GM23338 (cell line): ENCODE data around the gene PCDHGA4. TPM values are rescaled to one million over a fixed set of nuclear protein-coding genes. Genes with fewer than 3 reads are reported as not detected.
"Not testable (repeated sequence)": the region's sequence is repeated elsewhere in the genome, so short reads cannot be mapped to it uniquely, and the experiment has no call there.

ENCODE experiments used
- ATAC-seq: fragments of 200-7000 bp; cut with Tn5 transposase; 3 replicates; pipeline ENCODE4 v1.9.1; 2020
- DNase-seq: peaks from one replicate; pipeline ENCODE4 v3.0.0-alpha.2; 2015; ENCODE audit warnings: low spot score
- H2AFZ ChIP-seq: fragments of 200-600 bp; sonication (generic); 2 replicates; pipeline ENCODE4 v1.8.0; 2016; ENCODE audit warnings: antibody characterized with exemption, mild to moderate bottlenecking, moderate library complexity
- H3F3A ChIP-seq: fragments of 200-600 bp; sonication (generic); replicated peaks from 2 replicates; pipeline ENCODE4 v1.8.0; 2017; ENCODE audit warnings: antibody characterized with exemption, mixed run types, low read depth
- H3K27ac ChIP-seq: fragments of 200-600 bp; sonication (generic); 2 replicates; pipeline ENCODE4 v1.6.1; 2016; ENCODE audit warnings: low read depth
- H3K27me3 ChIP-seq: fragments of 200-600 bp; sonication (generic); 2 replicates; pipeline ENCODE4 v1.8.0; 2016; ENCODE audit warnings: mild to moderate bottlenecking, mixed run types, moderate library complexity; ENCODE audit not compliant: insufficient read depth
- H3K36me3 ChIP-seq: fragments of 200-600 bp; sonication (generic); 2 replicates; pipeline ENCODE4 v1.8.0; 2016; ENCODE audit warnings: mild to moderate bottlenecking; ENCODE audit not compliant: insufficient read depth
- H3K4me1 ChIP-seq: fragments of 200-600 bp; sonication (generic); 2 replicates; pipeline ENCODE4 v1.8.0; 2016; ENCODE audit warnings: mild to moderate bottlenecking, moderate library complexity; ENCODE audit not compliant: insufficient read depth
- H3K4me2 ChIP-seq: fragments of 200-600 bp; sonication (generic); 2 replicates; pipeline ENCODE4 v1.7.1; 2017; ENCODE audit warnings: mixed run types
- H3K4me3 ChIP-seq: fragments of 200-600 bp; sonication (generic); 2 replicates; pipeline ENCODE4 v1.6.1; 2016; ENCODE audit warnings: mixed run types
- H3K79me2 ChIP-seq: fragments of 200-600 bp; sonication (generic); replicated peaks from 2 replicates; pipeline ENCODE4 v1.8.0; 2017; ENCODE audit warnings: mild to moderate bottlenecking; ENCODE audit not compliant: insufficient read depth
- H3K9me2 ChIP-seq: fragments of 200-600 bp; sonication (generic); 2 replicates; pipeline ENCODE4 v1.8.0; 2017; ENCODE audit not compliant: insufficient read depth
- H4K20me1 ChIP-seq: fragments of 200-600 bp; sonication (generic); replicated peaks from 2 replicates; pipeline ENCODE4 v1.8.0; 2017; ENCODE audit warnings: mild to moderate bottlenecking; ENCODE audit not compliant: insufficient read depth
- H3K27ac Mint-ChIP-seq: 2 replicates; pipeline ENCODE4 v1.8.0; 2020; ENCODE audit warnings: inconsistent platforms, mild to moderate bottlenecking, moderate library complexity, mixed read lengths
- H3K27me3 Mint-ChIP-seq: 3 replicates; pipeline ENCODE4 v1.8.0; 2022; ENCODE audit warnings: low read depth, mild to moderate bottlenecking, moderate library complexity, mixed read lengths, inconsistent platforms; ENCODE audit not compliant: insufficient read depth, poor library complexity
- H3K36me3 Mint-ChIP-seq: 3 replicates; pipeline ENCODE4 v1.8.0; 2021; ENCODE audit warnings: low read depth, mild to moderate bottlenecking, inconsistent platforms, moderate library complexity, mixed read lengths
- H3K4me1 Mint-ChIP-seq: 3 replicates; pipeline ENCODE4 v1.8.0; 2020; ENCODE audit warnings: mild to moderate bottlenecking, inconsistent platforms, mixed read lengths
- H3K4me3 Mint-ChIP-seq: 3 replicates; pipeline ENCODE4 v1.8.0; 2021; ENCODE audit warnings: moderate library complexity, mild to moderate bottlenecking, inconsistent platforms, mixed read lengths
- H3K9me3 Mint-ChIP-seq: 3 replicates; pipeline ENCODE4 v1.8.0; 2020; ENCODE audit warnings: moderate library complexity, mild to moderate bottlenecking, inconsistent platforms, mixed read lengths
- CREB1 ChIP-seq: fragments of 250-450 bp; sonication (Bioruptor Pico); IDR thresholded peaks from 2 replicates; pipeline ENCODE4 v1.5.0; 2020; ENCODE audit warnings: low read depth, mild to moderate bottlenecking, moderate library complexity
- EZH2 ChIP-seq: fragments of 200-600 bp; sonication (generic); IDR thresholded peaks from one replicate; pipeline ENCODE4 v1.8.0; 2017; ENCODE audit warnings: antibody characterized with exemption, mild to moderate bottlenecking, low read depth; ENCODE audit not compliant: unreplicated experiment
- NANOG ChIP-seq: IDR thresholded peaks from 2 replicates; pipeline ENCODE4 v1.6.1; 2016; ENCODE audit warnings: antibody characterized with exemption, borderline replicate concordance
- POLR2AphosphoS5 ChIP-seq: IDR thresholded peaks from 2 replicates; pipeline ENCODE4 v1.6.1; 2016; ENCODE audit warnings: antibody characterized with exemption, low read depth
- ZNF114 ChIP-seq: fragments of 250-450 bp; sonication (Bioruptor Pico); IDR thresholded peaks from 2 replicates; pipeline ENCODE4 v1.5.0; 2020; ENCODE audit warnings: mild to moderate bottlenecking, moderate library complexity
- polyA plus RNA-seq: library from polyadenylated mRNA; unstranded; fragments of >200 nt; fragmentation: Nextera tagmentation; extraction: Ambion mirVana; gene quantifications from 2 replicates; pipeline ENCODE4 v1.2.1, GENCODE V29; 2016
- total RNA-seq: library from RNA; depleted of rRNA; stranded (reverse); fragments of >200 nt; shearing (Covaris generic); gene quantifications from 2 replicates; pipeline ENCODE4 v1.2.3, GENCODE V29; 2014
- TF ChIP-seq, protein P1 (sequence below), 2 experiments: fragments of 200-600 bp in 1 of 2; sonication (generic) in 1 of 2; conservative IDR thresholded peaks; 2 replicates each; pipeline versions ENCODE4 v1.5.1 to v1.6.1; 2016 to 2017; ENCODE audit warnings: antibody characterized with exemption in 2 of 2, low read depth in 2 of 2, mild to moderate bottlenecking in 2 of 2, moderate library complexity in 1 of 2
- TF ChIP-seq, protein P2 (sequence below): IDR thresholded peaks from 2 replicates; pipeline ENCODE4 v1.6.1; 2016; ENCODE audit warnings: antibody characterized with exemption
- TF ChIP-seq, protein P3 (sequence below): IDR thresholded peaks from one replicate; pipeline ENCODE4 v1.6.1; 2018; ENCODE audit warnings: antibody characterized with exemption; ENCODE audit not compliant: unreplicated experiment

The PCDHGA4 gene
- total and polyA plus RNA-seq, 2 experiments from 2014 or later, result 0.99 to 7.2 TPM

DNA sequence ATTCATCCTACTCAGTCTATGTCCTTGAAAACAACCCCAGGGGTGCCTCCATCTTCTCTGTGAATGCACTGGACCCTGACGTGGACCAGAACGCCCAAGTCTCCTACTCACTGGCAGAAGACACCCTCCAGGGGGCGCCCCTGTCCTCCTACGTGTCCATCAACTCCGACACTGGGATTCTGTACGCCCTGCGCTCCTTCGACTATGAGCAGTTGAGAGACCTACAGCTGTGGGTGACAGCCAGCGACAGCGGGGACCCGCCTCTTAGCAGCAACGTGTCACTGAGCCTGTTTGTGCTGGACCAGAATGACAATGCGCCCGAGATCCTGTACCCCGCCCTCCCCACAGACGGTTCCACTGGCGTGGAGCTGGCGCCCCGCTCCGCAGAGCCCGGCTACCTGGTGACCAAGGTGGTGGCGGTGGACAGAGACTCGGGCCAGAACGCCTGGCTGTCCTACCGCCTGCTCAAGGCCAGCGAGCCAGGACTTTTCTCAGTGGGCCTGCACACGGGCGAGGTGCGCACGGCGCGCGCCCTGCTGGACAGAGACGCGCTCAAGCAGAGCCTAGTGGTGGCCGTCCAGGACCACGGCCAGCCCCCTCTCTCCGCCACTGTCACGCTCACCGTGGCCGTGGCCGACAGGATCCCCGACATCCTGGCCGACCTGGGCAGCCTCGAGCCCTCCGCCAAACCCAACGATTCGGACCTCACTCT lies 20.8 kb downstream of the PCDHGA4 start:
- ATAC-seq, result not testable (repeated sequence)

DNA sequence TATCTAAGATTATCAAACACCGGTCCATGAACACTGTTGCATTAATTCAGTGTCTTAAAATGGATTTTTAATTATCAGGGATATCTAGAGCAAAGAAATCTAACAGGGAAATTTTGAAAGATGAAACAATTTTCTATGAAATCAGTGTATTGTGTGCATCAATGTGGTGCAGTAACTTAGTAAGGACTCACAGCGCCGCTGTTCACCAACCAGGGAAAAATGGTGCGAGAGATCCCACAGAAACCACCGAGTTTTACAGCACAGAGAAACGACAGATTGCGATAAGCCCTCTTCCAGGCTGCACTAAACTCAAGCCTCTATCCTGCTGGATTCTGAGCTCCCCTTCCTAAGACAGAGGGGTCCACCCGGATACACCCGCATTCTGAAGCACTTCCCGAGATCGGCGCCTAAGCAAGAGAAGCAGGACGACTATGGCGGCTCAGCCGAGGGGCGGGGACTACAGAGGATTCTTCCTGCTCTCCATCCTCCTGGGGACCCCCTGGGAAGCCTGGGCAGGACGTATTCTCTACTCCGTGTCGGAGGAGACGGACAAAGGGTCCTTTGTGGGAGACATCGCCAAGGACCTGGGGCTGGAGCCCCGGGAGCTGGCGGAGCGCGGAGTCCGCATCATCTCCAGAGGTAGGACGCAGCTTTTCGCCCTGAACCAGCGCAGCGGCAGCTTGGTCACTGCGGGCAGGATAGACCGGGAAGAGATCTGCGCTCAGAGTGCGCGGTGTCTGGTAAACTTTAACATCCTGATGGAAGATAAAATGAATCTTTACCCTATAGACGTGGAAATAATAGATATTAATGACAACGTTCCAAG lies 27.9 kb downstream of the PCDHGA4 start, which contains the start of gene PCDHGA7:
Gene PCDHGA7 (plus strand): TSS at position 274 of the 826 bp plus-strand sequence. CDS start 158 bp downstream, at position 432.
- Histone ChIP-seq H4K20me1 (no peaks in the 10 kb centered on the region), H3K36me3 (no peaks in the 10 kb centered on the region), H3K27ac (no peak within 1 kb of the TSS), H3K9me2 (no peaks in the 10 kb centered on the region), H3F3A (no peaks in the 10 kb centered on the region), H3K4me1 (no peaks in the 10 kb centered on the region), H3K4me2 (no peak within 1 kb of the TSS), H3K27me3 (no peaks in the 10 kb centered on the region), H2AFZ (no peak within 1 kb of the TSS), H3K4me3 (no peak within 1 kb of the TSS), H3K79me2 (no peaks in the 10 kb centered on the region)
- H3K4me3 Mint-ChIP-seq, result peak within 1 kb of the TSS; percentile 85
- DNase-seq (no peak), ATAC-seq (peak; percentile 73)
- H3K36me3 Mint-ChIP-seq, result peaks cover 44% of the 10 kb centered on the region
- H3K27ac Mint-ChIP-seq, result peak within 1 kb of the TSS; percentile 90
- peaks cover 10% of the 10 kb centered on the region for H3K27me3 Mint-ChIP-seq
- H3K9me3 Mint-ChIP-seq, result peaks cover 58% of the 10 kb centered on the region
- H3K4me1 Mint-ChIP-seq, result no peaks in the 10 kb centered on the region
- TF ChIP-seq POLR2AphosphoS5 (no peak), NANOG (no peak), ZNF114 (CRISPR knock-in tag) (no peak), EZH2 (no peak), CREB1 (CRISPR knock-in tag) (no peak)
- TF ChIP-seq, protein P1, sequence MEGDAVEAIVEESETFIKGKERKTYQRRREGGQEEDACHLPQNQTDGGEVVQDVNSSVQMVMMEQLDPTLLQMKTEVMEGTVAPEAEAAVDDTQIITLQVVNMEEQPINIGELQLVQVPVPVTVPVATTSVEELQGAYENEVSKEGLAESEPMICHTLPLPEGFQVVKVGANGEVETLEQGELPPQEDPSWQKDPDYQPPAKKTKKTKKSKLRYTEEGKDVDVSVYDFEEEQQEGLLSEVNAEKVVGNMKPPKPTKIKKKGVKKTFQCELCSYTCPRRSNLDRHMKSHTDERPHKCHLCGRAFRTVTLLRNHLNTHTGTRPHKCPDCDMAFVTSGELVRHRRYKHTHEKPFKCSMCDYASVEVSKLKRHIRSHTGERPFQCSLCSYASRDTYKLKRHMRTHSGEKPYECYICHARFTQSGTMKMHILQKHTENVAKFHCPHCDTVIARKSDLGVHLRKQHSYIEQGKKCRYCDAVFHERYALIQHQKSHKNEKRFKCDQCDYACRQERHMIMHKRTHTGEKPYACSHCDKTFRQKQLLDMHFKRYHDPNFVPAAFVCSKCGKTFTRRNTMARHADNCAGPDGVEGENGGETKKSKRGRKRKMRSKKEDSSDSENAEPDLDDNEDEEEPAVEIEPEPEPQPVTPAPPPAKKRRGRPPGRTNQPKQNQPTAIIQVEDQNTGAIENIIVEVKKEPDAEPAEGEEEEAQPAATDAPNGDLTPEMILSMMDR (conservative IDR thresholded peaks at IDR 0.05; ENCODE audit: low read depth in 2 of 2), result no peak
- TF ChIP-seq, protein P2, sequence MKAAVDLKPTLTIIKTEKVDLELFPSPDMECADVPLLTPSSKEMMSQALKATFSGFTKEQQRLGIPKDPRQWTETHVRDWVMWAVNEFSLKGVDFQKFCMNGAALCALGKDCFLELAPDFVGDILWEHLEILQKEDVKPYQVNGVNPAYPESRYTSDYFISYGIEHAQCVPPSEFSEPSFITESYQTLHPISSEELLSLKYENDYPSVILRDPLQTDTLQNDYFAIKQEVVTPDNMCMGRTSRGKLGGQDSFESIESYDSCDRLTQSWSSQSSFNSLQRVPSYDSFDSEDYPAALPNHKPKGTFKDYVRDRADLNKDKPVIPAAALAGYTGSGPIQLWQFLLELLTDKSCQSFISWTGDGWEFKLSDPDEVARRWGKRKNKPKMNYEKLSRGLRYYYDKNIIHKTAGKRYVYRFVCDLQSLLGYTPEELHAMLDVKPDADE, result no peak
- TF ChIP-seq, protein P3, sequence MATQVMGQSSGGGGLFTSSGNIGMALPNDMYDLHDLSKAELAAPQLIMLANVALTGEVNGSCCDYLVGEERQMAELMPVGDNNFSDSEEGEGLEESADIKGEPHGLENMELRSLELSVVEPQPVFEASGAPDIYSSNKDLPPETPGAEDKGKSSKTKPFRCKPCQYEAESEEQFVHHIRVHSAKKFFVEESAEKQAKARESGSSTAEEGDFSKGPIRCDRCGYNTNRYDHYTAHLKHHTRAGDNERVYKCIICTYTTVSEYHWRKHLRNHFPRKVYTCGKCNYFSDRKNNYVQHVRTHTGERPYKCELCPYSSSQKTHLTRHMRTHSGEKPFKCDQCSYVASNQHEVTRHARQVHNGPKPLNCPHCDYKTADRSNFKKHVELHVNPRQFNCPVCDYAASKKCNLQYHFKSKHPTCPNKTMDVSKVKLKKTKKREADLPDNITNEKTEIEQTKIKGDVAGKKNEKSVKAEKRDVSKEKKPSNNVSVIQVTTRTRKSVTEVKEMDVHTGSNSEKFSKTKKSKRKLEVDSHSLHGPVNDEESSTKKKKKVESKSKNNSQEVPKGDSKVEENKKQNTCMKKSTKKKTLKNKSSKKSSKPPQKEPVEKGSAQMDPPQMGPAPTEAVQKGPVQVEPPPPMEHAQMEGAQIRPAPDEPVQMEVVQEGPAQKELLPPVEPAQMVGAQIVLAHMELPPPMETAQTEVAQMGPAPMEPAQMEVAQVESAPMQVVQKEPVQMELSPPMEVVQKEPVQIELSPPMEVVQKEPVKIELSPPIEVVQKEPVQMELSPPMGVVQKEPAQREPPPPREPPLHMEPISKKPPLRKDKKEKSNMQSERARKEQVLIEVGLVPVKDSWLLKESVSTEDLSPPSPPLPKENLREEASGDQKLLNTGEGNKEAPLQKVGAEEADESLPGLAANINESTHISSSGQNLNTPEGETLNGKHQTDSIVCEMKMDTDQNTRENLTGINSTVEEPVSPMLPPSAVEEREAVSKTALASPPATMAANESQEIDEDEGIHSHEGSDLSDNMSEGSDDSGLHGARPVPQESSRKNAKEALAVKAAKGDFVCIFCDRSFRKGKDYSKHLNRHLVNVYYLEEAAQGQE, result no peak

More for the DNA sequence above, 20.8 kb downstream of the PCDHGA4 start:
- Mint-ChIP-seq H3K36me3 (peaks cover 60% of the 10 kb centered on the region), H3K9me3 (peaks cover 64% of the 10 kb centered on the region)
- not testable (repeated sequence) for H3K4me2 ChIP-seq, H3K79me2 ChIP-seq, H4K20me1 ChIP-seq, H3K4me3 ChIP-seq, H3K9me2 ChIP-seq, H3K4me1 ChIP-seq, H3K4me3 Mint-ChIP-seq, H2AFZ ChIP-seq, H3K27ac ChIP-seq, H3K27me3 ChIP-seq, H3F3A ChIP-seq, H3K27ac Mint-ChIP-seq, H3K36me3 ChIP-seq, H3K4me1 Mint-ChIP-seq, H3K27me3 Mint-ChIP-seq
- TF ChIP-seq, protein P1 (conservative IDR thresholded peaks at IDR 0.05; ENCODE audit: low read depth in 2 of 2), result peak; percentile 50 to 51
- peak; percentile 34 for DNase-seq
